NCI-H345 treated with DMSO at 0.1 percent for 48 hours (cell line): ENCODE data around the gene PLA2G2A.

Experiments used
- DNase-seq: peaks from one replicate; lab custom pipeline; 2025; ENCODE audit not compliant: unreplicated experiment; lab: John Stamatoyannopoulos, UW

The PLA2G2A gene

GRCh38 chr1:19974822-19975416, 4.5 kb downstream of the PLA2G2A start:
- DNase-seq = peak; percentile 8

GRCh38 chr1:19973616-19974015, 5.8 kb downstream of the PLA2G2A start:
- no peak for DNase-seq

DNA sequence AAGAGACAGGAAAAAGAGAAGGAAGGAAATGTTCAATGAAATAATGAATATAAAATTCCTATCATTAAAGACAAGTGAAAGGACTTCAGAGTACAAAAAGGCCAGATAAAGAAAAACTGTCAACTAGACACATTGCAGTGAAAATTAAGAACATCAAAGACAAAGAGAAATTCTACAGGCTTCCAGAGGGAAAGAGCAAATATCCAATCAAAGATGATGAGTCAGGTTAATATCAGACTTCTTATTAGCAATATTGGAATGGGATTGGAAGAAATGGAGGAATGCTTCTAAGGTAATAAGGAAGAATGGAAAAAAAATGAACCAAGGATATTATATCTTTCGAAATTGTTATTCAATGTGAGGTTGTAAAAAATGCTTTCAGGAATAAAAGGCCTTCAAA, 7.8 kb downstream of the PLA2G2A start:
- DNase-seq = no peak

DNA sequence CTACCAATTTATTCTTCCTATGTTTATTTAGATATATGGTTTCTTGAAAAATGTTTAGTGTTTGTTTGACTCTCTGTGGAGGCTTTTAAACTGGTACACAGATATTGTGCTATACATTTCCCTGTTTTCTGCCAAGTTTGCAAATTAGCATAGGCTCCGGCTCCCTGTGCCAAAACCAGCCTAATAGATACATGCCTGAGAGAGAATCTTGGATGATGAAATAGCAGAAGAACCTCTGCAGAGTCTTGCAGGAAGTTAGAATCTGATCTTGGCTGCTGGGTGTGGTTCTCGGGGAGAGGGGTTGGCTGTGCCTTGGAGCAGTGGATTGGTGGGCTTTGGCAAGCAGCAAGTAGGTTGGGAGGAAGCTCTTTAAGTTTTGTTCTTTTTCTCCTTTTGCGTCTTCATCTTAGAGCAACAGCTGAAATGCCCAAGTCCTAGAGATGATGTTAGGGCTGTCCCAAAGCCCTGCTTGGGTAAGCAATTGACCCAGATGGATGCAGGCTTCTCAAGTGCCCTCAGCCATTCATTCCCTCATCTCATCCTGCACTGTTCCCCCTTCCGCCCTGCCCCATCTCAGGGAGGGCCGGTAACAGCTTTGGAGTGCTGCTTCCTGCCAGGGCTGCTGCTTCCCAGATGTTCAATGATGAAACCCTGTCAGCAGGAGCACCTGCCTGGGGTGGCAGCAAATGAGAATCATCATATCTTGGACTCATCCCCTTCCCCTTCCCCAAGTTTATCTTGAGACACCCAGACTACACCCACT, 9.3 kb downstream of the PLA2G2A start:
- no peak for DNase-seq

DNA sequence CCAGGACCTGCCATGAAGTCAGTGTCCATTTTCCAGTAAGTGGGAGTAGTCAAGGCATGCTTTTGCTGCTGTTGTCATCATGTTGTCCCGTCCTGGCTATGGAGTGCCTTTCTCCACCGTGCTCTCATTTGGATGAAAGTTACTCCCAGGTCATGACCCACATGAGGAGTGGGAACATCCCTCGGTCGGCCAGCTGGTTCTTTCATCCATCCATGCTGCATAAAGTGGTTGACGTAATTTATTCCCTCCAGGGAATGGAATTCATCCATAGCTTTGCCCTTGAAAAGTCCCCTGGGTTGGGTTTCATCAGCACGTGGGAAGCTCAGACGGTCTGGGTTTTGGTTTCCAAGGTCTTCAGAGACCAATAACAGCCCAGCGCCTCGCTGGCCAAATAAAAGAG, 11.6 kb downstream of the PLA2G2A start:
- no peak for DNase-seq

GRCh38 chr1:19964542-19964941, 14.9 kb downstream of the PLA2G2A start:
- DNase-seq = no peak

DNA sequence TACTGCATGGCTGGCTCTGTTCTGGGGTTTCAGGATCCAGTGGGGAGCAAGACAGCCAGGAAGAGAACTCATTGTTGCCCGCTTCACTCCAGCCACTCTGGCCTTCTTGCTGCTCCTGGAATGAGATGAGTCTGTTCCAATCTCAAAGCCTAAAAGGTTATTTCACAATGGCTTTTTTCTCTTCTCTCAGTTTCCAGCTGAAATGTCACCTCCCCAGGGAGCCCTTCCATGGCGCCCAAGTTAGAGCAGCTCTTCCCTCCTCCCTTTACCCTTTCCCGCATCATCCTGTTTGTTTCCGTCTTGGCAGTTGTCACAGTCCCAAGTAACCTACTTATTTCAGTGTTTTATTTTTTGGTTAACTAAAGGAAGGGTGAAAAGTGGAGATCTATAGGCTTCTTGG, 15.8 kb downstream of the PLA2G2A start:
- DNase-seq = no peak

DNA sequence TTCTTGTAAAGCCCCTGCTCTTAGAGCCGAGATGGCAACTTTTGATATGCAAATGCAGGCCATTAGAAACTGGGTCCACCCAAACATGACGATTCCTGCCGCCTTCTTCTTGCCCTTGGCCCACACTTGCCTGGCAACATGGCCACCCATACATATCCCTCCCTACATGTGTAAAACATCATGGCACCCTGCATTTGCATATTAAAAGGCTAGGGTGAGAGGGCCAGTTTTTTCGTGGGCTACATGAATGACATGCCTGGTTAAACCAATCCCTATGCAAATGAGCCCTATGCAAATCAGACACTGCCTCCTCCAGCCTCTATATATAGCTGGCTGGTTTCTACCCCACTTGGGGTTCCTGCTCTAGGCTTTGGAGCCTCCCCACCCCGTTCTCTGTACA, 18.8 kb downstream of the PLA2G2A start:
- DNase-seq = no peak

- DNase-seq = no peak
These were observed 21.6 kb downstream of the PLA2G2A start for GRCh38 chr1:19957779-19958178.

GRCh38 chr1:19955534-19956170, 23.8 kb downstream of the PLA2G2A start:
- no peak for DNase-seq

DNA sequence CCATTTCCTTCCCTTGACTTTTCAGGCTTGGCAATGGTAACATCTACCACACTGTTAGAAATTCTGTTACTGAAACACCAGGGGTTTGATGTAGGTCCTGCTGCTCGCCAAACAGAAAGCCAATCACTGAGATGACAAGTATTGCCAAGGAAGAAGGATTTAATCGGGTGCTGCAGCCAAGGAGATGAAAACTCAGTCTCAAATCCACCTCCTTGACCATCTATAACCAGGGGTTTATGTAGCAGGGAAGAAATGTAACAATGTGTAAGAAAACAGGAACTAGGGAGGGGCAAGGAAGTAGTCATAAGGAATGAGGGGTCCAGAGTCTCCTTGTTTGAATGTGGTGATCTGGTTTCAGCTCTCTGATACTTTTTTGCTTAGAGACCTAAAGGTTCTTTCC, 25.4 kb downstream of the PLA2G2A start:
- DNase-seq = no peak

- no peak for DNase-seq
These were observed 30.4 kb downstream of the PLA2G2A start for GRCh38 chr1:19949016-19949415.

DNA sequence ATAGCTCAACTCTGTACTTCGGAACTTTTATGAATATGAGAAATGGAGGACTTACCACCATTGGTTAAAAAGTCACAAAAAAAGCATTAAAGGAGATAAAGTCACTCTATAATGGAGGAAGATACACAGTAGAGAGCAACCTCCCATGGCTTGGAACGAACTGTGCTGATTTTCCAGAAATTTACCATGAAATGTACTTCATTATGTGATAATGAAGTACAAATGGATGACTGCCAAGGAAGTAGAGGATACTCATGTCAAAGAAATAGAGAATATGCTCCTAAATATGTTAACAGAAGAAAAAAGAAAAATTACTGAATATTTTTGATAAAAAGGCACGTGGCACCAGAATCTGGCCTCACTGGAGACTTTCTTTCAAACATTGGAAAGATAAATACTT, 32.4 kb downstream of the PLA2G2A start:
- DNase-seq = no peak

GRCh38 chr1:19946331-19946751, 33.1 kb downstream of the PLA2G2A start:
- DNase-seq = no peak

GRCh38 chr1:19945914-19946313, 33.5 kb downstream of the PLA2G2A start:
- DNase-seq = no peak

DNA sequence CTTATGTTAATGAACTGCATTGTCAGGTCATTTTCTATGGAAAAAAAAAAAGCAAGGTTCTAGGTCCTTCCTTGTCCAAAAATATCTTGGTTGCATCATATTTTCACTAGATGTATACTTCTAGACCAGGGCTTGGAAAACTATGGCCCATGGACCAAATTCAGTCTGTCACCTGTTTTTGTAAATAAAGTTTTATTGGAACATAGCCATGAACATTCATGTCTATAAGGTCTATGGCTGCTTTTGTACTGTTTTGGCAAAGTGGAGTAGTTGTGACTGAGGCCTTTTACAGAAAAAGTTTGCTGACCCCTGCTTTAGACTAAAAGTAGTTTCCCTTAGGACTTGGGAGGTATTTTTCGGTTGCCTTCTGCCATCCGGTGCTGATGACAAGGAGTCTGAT, 36.8 kb downstream of the PLA2G2A start:
- no peak for DNase-seq

DNA sequence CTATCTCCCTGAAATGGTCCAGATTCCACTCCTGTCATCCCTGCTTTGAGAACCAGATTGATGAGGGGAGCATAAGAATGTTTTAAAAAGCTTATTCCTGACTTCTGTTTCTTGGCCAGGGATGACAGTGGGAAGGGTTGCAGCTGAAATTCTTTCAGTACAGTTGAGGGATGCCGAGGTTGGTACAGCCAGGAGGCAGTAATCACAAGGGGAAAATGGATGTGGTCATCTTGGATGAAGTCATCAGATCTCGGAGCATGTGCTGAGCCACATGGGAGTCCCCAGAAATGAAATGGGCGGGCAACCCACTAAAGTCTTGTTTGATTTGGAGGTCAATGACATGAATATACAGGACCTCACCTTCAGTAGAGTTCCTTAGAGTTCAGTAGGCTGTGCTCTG, 37.3 kb downstream of the PLA2G2A start:
- DNase-seq = no peak

GRCh38 chr1:19941206-19941568, 38.2 kb downstream of the PLA2G2A start:
- no peak for DNase-seq

GRCh38 chr1:19940486-19941205, 38.8 kb downstream of the PLA2G2A start:
- no peak for DNase-seq

DNA sequence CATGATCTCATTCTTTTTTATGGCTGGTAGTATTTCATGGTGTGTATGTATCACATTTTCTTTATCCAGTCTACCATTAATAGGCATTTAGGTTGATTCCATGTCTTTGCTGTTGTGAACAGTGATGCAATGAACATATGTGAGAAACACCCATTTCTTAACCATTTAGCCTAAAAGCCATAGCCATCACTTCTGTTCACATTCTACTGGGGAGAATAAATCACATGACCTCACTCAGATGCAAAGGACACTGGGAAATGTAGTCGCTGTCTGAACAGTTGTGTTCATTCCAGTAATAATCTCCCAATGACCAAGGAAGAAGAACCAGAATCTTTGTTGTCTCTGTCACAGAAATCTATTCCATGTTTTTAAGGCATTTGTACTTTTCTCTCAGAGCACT, 40.9 kb downstream of the PLA2G2A start:
- no peak for DNase-seq

DNA sequence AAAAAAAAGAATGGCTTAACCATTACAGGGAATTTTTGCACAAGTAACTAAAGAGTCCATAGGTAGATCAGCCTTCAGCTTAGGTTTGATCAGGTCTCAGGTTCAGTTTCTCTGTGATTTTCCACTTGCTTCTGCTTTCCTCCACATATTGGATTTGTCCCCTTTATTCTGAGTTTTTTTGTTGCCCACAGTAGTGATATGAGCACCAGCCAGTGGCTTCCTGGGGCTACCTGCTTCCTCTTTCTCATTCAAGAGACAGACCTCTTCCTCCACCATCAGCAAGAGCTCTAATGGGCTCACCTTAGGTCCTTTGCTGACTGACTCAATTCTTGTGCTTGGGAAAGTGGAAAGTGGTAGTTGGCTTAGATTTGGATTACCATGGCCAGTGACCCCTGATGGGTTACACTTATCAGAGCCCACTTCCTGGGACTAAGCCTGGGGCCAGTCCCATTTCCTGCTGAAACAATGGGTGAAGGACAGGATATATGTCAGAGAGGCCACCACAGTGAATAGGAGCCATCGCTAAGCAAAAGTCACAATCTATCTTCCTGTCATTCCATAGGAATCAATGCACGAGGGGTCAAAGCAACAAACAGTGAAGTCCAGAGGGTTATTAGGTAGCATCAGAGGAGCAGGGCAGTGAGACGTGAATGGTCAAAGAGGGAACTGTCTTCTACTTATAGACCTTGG, 43.2 kb downstream of the PLA2G2A start:
- DNase-seq = no peak
